Kasumi-1 (cell line): ENCODE data around the gene CDH4.

Source experiments
- DNase-seq, 2 experiments: peaks; one replicate each; lab custom pipeline; 2025; lab: John Stamatoyannopoulos, UW

Gene CDH4

GRCh38 chr20:61251529-61252393 lies at the start of gene CDH4:
CDH4 (plus strand) TSS chr20:61252261.
- no peak for DNase-seq

- DNase-seq = no peak
Measured at GRCh38 chr20:61203320-61203719, 48.7 kb upstream of the CDH4 start.

DNA sequence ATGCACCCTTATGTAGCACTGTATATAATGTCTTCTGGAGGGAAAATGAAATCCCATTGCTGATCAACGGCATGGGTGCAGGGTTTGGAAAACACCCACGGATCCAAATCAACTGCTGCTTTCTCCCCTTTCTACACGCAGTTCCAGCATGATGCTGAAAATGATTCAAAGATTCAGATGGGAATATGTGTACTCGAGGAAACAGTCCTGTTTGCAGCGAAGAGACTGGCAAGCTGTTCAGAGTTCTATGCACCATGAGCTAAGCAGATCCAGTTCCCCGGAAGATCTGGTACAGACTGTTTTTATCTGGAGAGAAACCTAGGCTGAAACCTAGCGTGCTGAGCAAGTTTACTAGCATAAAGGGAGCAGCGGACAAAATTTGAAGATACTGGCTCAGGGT lies 47.9 kb upstream of the CDH4 start:
- DNase-seq = no peak

DNA sequence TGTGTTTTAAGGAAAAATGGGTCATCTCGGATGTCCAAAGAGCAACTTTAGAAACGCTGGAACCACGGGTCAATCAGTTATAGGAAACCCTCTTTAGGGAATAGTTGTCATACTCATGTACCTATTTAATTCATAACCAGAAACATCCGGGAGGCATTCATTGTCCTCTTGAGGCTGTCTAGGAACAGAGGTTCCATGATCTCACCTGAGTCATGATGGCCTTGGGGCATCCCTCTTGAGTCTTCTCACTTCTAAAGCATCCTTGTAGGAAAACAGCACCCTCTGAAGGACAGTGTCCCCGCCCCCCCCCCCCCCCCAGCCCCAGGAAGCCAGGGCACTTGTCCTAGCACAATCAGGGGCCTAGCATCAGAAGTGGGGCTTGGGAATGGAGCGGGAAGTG lies 46.3 kb upstream of the CDH4 start:
- DNase-seq = no peak

DNA sequence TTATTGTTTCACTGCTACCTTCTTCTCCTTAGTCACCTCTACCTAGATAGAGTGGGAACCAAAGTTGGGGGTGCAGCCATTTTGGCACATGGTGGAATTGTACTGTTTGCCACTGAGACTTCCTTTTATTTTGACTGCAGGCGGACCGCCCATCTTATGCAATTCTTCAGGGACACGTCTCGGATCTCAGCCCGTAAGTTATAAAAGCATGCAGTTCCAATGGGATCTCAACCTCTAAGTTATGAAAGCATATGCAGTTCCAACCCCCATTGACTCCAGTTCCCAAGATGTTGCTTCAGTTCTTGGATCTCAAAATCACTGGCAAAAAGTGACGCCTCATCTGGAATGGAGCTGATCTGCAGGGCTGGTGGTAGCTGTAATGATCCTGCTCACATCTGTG lies 41.2 kb upstream of the CDH4 start:
- DNase-seq = no peak

- no peak for DNase-seq
Measured at GRCh38 chr20:61217848-61218247, 34.2 kb upstream of the CDH4 start.

GRCh38 chr20:61219021-61219431 lies 33.0 kb upstream of the CDH4 start:
- no peak for DNase-seq

DNA sequence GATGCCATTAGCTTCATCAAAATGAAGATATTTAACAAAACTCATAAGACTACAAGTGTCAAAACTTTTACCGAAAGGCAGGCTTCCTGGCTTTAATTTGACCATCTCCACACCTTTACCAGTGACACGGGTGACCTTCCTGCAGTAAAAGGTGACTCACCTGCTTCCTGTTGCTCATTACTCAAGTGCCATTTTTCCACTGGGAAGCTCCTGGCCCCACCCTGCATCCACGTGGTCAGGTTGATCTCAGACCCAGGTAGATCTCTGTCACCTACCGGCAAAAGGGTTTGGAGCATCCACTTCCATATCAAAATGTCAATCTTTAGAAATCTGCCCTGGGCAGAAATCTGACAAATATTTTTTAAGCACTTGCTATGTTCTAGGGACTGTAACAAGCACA lies 31.9 kb upstream of the CDH4 start:
- DNase-seq = no peak

- DNase-seq = no peak
Measured at GRCh38 chr20:61220626-61221325, 31.3 kb upstream of the CDH4 start.

DNA sequence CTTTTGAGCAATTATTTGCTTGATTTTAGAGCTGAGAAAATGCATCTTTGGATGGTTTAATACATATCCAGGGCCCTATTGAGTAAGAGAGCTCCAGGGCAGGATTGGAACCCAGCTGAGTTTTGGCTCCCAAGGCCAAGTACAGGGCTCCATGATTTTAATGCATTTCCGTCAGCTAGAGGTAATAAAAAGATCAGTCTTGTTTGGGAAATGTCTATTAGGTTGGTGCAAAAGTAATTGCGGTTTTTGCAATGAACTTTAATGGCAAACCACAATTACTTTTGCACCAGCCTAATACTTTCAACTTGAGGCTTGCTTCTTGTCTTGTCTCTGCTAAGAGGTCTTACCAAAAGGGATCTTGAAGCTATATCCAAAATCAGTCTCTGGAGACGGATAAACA lies 29.4 kb upstream of the CDH4 start:
- no peak for DNase-seq

DNA sequence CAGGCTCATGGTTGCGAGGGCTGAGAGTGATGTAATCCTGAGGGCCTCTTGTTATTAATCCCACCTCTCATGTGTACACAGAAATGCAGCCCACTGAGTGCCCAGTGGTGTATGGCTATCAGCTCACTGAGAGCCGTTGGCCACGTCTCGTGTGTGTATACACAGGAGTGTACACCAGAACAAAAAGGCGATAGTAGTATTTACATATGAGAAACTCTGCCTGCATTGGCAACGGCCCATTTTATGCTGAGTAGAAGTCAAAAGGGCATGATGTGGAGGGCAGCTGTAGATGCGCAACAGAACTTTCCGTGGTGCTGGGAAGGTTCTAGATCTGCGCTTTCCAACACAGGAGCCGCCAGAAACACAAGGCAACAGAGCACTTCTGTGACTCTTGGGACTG lies 28.9 kb upstream of the CDH4 start:
- no peak for DNase-seq

DNA sequence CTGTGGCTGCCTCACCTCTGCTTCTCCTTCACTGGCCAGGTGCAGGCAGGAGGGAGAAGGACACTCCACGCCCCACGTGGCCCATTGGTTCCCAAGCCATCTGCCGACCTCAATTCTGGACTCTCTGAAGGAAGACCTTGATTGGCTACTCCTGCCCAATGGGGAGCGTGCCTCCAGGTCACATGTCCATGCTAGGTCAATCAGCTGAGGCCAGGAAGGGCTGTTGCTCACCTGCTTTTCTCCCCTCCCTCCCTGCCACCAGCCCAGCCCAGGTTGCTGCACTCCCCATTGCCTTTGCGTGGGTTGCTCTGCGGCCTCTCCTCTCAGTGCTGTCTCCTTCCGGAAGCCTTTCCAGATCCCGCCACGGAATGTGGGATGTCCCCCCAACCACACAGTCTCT lies 21.9 kb upstream of the CDH4 start:
- no peak for DNase-seq

GRCh38 chr20:61233590-61233989 lies 18.5 kb upstream of the CDH4 start:
- no peak for DNase-seq

DNA sequence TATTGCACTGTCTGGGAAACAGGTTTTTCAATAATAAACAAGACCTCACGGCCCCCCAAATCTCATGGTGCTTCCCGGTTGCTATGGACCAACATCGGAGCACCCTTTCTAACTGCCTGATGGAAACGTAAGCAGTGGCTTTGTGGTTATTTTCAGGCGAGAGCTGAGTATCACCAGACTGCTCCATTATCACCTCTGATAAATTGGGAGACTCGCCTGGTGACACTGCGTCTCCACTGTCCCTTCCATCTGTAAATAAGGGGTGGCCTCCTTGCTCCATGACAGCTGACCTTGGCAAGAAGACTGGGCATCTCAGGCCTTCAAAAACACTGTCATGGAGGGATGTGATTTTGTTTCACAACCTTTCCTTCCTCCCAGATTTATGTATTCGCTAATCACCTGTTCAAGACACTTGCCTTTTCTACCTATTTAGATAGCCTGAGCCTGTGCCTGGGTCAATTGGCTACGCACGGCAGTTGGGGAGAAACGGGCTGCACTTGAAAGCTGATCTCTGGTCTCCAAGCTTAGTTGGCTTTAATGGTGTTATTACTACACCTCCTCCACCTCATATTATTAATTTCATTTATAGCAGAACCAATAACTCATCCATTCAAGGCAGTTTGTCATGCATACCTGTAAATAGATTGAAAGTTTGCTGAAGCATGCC lies 17.7 kb upstream of the CDH4 start:
- DNase-seq = no peak

DNA sequence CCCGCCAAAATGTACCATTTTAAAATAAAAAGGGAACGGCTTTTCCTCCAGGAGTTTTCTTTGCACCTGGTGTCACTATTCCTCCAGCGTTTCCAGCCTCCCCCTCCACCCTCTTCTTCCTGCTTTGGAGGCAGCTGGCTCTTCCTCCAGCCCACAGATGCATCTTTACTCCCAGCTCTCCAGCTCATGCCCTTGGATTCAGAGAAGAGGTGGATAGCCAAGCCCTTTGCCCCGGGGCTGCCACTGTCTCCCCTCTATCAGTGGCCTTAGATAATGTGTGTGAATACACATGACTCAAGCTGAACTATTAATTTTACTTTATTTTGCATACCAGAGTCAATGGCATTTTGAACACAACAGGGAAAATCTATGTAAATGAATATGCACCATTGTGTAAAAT lies 15.3 kb upstream of the CDH4 start:
- no peak for DNase-seq

DNA sequence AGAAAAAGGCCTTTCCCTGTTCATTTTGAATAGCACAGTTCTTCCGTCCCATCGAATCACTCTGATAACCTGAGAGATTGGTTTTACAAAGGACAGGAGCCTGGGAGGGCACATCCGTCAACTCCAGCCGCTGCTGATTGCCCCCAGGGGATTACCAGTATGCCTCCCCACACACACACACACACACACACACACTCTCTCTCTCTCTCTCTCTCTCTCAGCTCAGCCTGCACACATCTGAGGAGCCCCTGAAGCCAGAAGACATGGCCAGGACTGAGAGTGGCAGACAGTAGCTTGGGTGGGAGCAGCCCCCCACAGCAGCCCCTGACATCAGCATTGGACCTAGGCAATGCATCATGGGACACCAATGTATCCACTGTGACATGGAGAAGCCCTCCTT lies 13.2 kb upstream of the CDH4 start:
- DNase-seq = no peak

DNA sequence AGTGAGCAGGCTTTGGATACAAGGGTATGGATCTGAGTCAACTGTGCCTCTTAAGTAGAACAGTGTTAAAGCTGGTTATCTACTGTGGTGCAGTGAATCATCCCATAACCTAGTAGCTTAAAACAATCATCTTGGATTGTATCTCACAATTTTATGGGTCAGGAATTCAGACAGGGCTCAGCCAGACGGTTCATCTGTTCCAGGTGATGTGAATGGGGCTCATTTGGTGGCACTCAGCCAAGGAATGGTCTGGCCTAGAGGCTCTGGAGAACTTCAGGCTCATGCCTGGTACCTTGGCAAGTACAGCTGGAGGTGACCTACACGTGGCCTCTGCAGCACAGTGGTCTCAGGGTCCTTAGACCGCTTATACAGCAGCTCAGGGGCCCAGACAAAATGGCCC lies 11.2 kb upstream of the CDH4 start:
- no peak for DNase-seq

DNA sequence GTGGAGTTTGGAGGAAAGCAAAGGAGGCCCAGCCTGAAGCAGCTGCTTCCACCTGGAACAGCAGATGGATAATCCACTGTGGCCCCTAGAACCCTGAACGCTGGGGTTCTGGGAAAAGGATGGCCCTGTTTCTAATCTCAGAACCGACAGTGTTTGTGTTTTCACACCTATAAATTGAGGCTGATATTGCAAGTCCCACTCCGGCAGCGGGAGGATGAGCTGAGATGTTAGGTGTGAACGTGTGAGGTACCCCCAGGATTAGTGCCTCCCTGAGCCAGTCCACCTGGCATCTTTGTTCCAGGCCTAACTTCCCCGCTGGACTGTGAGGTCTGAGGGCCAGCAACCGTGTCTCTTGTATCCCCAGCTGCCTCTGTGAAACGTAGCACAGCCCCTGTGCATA lies 7.8 kb upstream of the CDH4 start:
- no peak for DNase-seq

DNA sequence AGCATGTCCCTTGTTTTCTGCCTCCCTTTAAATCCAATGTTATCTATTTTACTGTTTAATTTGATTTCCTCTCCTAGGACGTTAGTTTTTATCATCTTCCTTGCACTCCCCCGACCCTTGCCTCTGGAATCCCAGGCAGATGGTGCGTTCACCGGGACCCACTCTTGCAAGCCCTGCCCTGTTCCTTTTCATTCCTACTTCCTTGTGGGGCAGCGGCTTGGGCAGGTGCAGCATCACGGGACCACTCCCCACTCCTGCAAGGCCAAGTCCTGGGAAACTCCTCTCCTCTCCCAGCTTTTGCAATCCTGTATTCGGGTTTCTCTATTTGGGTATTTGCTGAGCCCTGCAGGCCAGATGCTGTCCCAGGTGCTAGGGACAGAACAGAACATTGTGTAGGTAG lies 5.8 kb upstream of the CDH4 start:
- no peak for DNase-seq

- no peak for DNase-seq
Measured at GRCh38 chr20:61249626-61250025, 2.4 kb upstream of the CDH4 start.

DNA sequence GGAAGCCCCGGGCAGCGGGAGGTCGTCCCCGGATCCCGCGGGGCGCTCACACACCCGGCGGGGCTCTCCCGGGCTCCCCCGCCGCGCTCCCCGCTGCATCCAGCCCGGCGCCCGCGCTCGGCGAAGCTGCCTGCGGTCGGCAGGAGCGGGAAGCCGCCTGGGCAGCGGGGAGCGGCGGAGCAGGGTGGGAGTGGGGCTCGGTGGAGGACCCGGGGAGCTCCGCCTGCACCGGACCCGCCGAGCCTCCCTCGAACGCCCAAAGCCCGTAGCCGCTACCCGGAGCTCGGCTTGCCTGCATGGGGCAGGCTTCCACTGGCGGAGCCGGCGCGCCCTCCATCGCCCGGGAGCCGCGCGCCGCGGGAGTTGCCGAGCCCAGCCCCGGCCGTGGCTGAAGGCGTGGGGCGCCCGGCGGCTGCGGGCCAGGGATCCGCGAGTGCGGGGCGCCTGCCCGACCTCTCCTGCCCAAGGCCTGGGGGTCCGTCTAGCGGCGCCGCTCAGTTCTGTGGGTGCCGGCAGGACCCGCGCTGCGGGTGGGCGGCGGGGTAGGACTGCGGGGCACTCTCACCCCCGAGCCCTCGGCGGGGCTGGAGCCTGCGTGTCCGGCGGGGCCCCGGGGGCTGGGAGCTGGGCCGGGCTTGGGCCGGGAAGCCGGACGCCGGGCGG lies 671 bp downstream of the CDH4 start:
- no peak for DNase-seq

DNA sequence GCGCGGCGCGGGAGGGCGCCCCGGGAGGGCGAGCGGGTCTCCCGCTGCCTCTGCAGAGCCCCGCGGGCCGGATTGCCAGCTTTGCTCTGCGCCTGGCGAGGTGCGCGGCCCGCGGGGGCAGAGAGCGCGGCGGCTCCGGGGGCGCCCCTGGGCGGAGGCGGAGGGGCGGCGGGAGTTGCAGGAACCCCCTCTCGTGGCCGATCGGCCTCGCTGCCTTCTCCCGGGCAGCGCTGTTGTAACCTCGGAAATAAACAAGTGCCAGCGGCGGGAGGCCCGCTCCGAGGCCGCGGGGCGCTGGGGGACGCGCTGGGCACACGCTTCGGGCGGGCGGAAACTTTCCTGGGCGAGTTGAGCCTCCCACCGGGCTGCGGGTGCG lies 1.2 kb downstream of the CDH4 start:
- DNase-seq = no peak
